ENCODE measurements around the gene SBF2.

The SBF2 gene

GRCh38 chr11:9761441-9761945 lies 532.5 kb downstream of the SBF2 start:
- Histone ChIP-seq H3K27ac (no peak overlapping the region), H3K4me2 (no peak overlapping the region), H3K4me1 (ENCODE audit: low read depth, poor library complexity, severe bottlenecking) (peaks cover 18% of the 10 kb centered on the region), H3K36me3 (ENCODE audit: insufficient read depth) (no peaks in the 10 kb centered on the region), H4K20me1 (ENCODE audit: insufficient read depth) (no peaks in the 10 kb centered on the region), H3K4me3 (IDR thresholded peaks at IDR 0.05; ENCODE audit: insufficient read depth, low read depth, low read length) (no peak overlapping the region), H3K79me2 (ENCODE audit: insufficient read depth, low read depth) (no peaks in the 10 kb centered on the region), H2AFZ (ENCODE audit: low read depth) (no peak overlapping the region), H3K9ac (no peak overlapping the region), H3K27me3 (ENCODE audit: insufficient read depth, low read depth) (no peaks in the 10 kb centered on the region)
- TF ChIP-seq, protein P1, sequence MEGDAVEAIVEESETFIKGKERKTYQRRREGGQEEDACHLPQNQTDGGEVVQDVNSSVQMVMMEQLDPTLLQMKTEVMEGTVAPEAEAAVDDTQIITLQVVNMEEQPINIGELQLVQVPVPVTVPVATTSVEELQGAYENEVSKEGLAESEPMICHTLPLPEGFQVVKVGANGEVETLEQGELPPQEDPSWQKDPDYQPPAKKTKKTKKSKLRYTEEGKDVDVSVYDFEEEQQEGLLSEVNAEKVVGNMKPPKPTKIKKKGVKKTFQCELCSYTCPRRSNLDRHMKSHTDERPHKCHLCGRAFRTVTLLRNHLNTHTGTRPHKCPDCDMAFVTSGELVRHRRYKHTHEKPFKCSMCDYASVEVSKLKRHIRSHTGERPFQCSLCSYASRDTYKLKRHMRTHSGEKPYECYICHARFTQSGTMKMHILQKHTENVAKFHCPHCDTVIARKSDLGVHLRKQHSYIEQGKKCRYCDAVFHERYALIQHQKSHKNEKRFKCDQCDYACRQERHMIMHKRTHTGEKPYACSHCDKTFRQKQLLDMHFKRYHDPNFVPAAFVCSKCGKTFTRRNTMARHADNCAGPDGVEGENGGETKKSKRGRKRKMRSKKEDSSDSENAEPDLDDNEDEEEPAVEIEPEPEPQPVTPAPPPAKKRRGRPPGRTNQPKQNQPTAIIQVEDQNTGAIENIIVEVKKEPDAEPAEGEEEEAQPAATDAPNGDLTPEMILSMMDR (conservative IDR thresholded peaks at IDR 0.05; ENCODE audit: low read depth, low read length) = no peak

DNA sequence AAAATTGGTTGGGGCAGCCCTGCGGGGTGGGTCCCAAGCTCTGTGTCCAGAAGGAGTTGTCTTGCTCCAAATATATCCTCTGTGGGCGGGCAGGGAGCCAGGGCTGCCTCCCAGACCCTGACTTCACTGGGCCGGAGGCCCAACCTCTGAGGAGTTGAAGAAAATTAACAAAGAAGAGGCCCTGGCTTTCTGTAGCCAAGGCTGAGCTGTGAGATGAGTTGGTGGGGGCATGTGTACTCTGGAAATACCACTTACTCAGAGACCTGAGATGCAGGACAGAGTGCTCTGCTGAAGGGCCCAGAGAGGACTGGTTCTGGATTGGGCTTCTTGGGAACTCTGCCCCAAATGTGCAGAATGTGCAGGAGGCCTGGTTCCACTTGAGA lies 533.8 kb downstream of the SBF2 start:
- Histone ChIP-seq H2AFZ (ENCODE audit: low read depth) (no peak overlapping the region), H3K4me3 (IDR thresholded peaks at IDR 0.05; ENCODE audit: insufficient read depth, low read depth, low read length) (no peak overlapping the region), H4K20me1 (ENCODE audit: insufficient read depth) (no peaks in the 10 kb centered on the region), H3K79me2 (ENCODE audit: insufficient read depth, low read depth) (no peaks in the 10 kb centered on the region), H3K27ac (no peak overlapping the region), H3K4me2 (no peak overlapping the region), H3K9ac (no peak overlapping the region), H3K4me1 (ENCODE audit: low read depth, poor library complexity, severe bottlenecking) (peaks cover 18% of the 10 kb centered on the region), H3K27me3 (ENCODE audit: insufficient read depth, low read depth) (no peaks in the 10 kb centered on the region), H3K36me3 (ENCODE audit: insufficient read depth) (no peaks in the 10 kb centered on the region)
- TF ChIP-seq, protein P1 (conservative IDR thresholded peaks at IDR 0.05; ENCODE audit: low read depth, low read length) = no peak

DNA sequence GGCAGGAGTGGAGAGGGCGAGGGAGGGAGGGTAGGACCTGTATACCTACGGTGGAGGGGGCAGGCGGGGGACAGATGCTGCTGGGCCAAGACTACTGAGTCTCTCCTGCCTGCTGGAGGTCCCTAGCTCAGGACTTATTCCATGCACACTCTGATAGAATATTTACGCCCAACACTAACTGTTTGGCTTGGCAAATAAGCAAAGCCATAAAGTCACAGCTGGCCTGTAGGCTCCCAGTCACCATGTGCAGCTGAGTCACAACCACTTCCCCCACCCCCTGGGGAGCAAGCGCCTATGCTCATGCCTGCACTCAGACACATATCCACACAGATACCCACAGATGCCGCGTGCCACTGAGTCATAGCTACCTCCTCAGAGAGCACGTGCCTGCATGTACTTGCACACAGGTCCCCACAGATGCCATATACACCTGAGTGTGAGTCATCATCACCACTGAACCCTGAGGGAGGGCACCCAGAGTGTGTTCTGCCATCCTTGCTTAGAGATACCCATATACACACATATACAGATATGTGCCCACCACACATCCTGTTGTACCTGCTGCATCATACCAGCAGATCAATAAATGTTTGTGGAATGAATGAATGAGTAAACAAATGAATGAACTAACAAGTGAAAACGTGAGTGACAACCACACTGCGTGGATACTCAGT lies 534.4 kb downstream of the SBF2 start:
- no peaks in the 10 kb centered on the region for H3K36me3 ChIP-seq (ENCODE audit: insufficient read depth)
- H3K27ac ChIP-seq = no peak overlapping the region
- peaks cover 18% of the 10 kb centered on the region for H3K4me1 ChIP-seq (ENCODE audit: low read depth, poor library complexity, severe bottlenecking)
- H3K4me3 ChIP-seq (IDR thresholded peaks at IDR 0.05; ENCODE audit: insufficient read depth, low read depth, low read length) = no peak overlapping the region
- H3K79me2 ChIP-seq (ENCODE audit: insufficient read depth, low read depth) = no peaks in the 10 kb centered on the region
- H2AFZ ChIP-seq (ENCODE audit: low read depth) = 0 out of 2 replicates have a peak overlapping the region, but pooled peaks have one; percentile 97
- H3K9ac ChIP-seq = no peak overlapping the region; the same call in 1 of the 2 replicates
- TF ChIP-seq, protein P1 (conservative IDR thresholded peaks at IDR 0.05; ENCODE audit: low read depth, low read length) = no peak
- H3K4me2 ChIP-seq = peak overlapping the region; percentile 82; the same call in 1 of the 2 replicates
- H4K20me1 ChIP-seq (ENCODE audit: insufficient read depth) = no peaks in the 10 kb centered on the region
- H3K27me3 ChIP-seq (ENCODE audit: insufficient read depth, low read depth) = no peaks in the 10 kb centered on the region

DNA sequence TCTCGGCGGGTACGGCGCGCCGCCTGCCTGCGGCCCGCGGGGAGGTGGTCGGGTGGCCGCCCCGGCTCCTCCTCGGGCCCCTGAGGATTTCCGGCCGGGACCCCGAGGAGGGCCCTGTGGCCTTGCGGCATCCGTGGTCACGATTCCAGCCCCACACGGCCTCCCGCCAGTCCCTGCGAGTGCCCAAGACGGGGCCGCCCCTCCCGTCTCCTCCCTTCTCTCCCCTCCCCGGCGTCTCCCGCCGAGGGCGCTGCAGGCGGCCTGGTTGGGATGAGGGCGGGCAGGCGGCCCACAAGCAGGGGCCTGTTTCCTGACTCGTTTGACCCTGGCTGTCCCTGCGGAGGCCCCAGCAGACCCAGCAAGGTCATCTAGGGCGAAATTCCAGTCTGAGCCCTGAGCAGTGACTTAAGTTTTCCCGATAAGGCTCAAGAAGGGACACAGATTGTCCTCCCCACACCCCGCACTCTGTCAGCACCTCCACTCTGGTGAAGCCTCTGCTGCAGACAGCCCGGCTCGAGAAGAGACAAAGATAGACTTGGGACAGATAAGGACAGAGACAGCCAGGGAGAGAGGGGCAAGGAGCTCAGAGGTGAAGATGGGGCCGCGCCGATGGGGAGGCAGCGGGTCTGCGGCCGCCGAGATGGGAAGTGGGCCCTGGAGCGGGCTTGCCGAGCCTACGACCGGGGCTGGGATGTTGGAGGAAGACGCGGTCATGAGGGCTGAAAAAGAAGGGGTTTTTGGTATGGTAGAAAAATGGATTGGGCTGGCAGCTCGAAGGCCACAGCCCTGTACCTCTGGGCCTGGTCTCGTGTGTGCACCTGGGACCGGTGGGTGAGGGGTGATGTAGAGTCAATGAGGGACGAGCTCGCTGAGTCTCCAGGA lies 535.1 kb downstream of the SBF2 start:
- no peaks in the 10 kb centered on the region for H3K36me3 ChIP-seq (ENCODE audit: insufficient read depth)
- no peak overlapping the region for H3K4me3 ChIP-seq (IDR thresholded peaks at IDR 0.05; ENCODE audit: insufficient read depth, low read depth, low read length)
- TF ChIP-seq, protein P1 (conservative IDR thresholded peaks at IDR 0.05; ENCODE audit: low read depth, low read length) = no peak; the same call in 1 of the 2 replicates
- no peaks in the 10 kb centered on the region for H4K20me1 ChIP-seq (ENCODE audit: insufficient read depth)
- H3K27ac ChIP-seq = peak overlapping the region; percentile 62
- H3K27me3 ChIP-seq (ENCODE audit: insufficient read depth, low read depth) = no peaks in the 10 kb centered on the region
- H3K4me2 ChIP-seq = peak overlapping the region; percentile 82
- no peaks in the 10 kb centered on the region for H3K79me2 ChIP-seq (ENCODE audit: insufficient read depth, low read depth)
- H3K4me1 ChIP-seq (ENCODE audit: low read depth, poor library complexity, severe bottlenecking) = peaks cover 18% of the 10 kb centered on the region
- peak overlapping the region; percentile 97 for H2AFZ ChIP-seq (ENCODE audit: low read depth)
- H3K9ac ChIP-seq = peak overlapping the region; percentile 88

Measured in KMS-11 (cell line).